ENCODE data around the gene ATF5.

ATF5 gene

DNA sequence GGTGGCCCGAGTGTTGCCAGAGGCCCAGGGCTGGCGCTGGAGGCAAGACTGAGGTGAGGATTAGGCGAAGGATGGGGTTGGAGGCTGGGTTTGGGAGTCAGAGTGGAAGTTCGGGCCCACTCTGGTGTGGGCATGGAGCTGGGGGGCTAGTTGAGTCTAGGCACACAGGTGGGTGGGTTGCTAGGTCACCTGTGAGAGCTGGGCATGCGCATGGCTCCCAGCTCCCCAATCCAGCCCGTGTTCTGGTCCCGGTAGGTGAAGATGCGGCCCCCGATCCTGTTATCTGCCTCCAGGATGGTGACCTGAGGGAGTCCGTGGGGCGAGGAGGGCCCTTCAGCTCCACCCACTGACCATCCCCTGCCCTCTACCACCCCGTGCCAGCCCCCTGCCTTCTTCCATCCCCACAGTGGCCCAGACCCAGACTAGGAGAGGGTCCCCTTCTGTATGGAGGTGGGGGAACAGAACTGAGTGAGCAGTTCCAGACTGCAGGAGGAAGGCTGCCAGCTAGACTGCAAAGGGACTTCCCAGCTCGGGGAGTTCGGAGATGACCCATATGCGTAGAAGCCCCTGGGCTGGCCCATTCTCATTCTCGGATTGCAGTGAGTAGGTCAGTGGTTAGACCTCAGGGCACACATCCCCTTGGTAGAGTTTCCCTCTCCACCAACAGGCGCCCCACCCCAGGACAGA, 34.0 kb upstream of the ATF5 start:
- no peak for DNase-seq (ENCODE audit: low spot score)

GRCh38 chr19:49895566-49896297, 33.3 kb upstream of the ATF5 start:
- DNase-seq (ENCODE audit: low spot score): peak; percentile 37

DNA sequence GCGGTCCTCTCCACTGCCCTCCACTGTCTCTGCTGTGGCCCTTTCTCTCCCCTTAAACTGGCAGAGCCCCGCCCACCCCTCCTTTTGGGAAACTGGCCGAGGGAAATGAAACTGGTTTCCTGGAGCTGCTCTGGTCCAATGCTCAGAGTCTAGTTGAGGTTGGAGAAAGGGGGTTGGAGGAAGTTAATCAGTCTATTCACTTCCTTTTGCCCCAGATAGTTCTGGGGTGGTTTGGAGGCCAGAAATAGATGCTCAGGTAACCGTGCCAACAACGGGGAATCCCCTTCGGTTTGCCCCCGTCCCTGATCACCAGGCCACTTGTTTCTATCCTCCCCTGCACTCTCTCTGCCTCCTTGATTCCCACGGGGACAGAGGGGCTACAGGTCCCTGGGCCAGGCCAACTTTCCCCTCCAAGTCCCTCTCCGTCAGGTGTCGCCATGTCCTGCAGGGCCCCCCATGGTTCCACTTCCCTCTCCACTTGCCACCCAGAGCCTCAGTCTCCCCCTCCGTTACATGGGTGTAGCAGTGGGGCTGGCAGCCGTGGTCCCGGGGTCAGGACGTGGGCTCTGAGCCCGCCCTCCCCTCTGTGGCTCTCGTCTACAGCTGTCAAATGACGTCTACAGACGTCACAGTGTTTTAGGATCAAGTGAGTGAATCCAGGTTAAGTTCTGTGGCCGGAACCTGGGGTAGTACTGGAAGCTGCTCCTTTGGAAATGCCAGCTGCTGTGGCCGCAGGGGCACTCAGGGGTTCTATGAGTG, 32.0 kb upstream of the ATF5 start, which contains the start of gene IL4I1:
Gene IL4I1 (minus strand): TSS at position 25 of the 759 bp plus-strand sequence. CDS start 727 bp downstream, outside the sequence.
- no peak for DNase-seq (ENCODE audit: low spot score)

- DNase-seq (ENCODE audit: low spot score): no peak
These were observed 24.9 kb upstream of the ATF5 start for GRCh38 chr19:49904136-49904535.

- no peak for DNase-seq (ENCODE audit: low spot score)
These were observed 22.0 kb upstream of the ATF5 start for GRCh38 chr19:49906879-49907564.

GRCh38 chr19:49907745-49908446, 21.1 kb upstream of the ATF5 start:
- no peak for DNase-seq (ENCODE audit: low spot score)

DNA sequence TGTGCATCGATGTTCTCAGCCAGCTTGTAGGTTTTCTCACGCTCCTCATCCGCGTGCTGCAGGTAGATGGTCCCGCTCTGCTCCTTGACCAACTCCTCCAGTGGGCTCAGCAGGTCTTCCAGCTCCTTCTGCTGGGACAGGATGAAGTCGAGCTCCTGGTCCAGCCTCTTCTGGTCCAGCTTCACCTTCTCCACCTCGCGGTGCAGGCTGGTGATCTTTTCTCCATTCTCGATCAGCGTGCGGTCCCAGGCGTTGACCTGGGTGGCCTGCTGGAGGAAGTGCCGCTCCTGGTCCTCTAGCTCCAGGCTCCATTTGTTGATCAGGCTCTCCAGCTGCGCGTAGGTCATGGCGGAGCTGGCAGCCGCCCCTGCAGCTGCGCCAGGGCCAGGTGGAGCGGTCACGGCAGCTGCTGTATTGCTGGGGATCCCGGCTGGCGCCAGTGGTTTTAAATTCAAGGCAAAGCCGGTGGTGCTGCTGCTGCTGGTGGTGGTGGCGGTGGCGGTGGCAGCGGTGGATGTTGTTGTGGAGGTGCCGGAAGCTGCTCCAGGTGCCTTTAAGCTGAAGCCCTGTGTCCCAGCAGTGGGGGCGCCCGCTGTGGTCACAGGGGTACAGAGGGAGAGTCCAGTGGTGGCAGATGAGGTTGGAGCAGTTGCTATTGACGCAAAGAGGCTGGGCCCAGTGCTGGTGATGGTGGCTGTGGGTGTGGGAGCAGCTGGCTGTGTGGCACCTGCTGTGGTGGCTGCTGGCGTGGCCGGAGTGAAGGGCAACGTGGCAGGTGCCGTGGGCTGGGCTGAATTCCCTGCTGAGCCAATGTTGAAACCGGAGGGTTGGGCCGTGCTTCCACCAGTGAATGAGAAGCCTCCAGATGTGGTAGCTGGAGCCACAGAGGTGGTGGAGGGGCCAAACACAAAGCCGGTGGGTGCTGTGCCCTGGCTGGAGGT, 20.3 kb upstream of the ATF5 start:
- DNase-seq (ENCODE audit: low spot score): no peak

DNA sequence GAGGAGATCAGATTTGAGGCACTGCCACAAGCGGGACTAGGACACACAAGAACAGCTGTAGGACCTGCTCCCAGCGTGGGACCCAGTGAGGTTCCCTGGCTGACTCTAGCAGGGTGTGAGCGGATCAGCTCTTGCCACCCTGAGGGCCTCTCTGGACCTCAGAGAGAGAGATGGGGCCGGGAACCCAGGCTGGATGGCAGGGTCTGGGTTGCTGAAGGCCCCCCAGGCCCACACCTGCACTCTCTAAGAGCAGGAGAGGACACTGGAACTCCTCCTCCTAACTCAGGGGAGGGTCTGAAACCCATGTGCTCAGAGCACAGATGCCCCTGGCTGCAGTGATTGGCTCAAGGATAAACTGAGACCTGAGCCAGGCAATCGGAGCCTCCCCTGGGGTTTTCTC, 18.8 kb upstream of the ATF5 start:
- DNase-seq (ENCODE audit: low spot score): no peak

DNA sequence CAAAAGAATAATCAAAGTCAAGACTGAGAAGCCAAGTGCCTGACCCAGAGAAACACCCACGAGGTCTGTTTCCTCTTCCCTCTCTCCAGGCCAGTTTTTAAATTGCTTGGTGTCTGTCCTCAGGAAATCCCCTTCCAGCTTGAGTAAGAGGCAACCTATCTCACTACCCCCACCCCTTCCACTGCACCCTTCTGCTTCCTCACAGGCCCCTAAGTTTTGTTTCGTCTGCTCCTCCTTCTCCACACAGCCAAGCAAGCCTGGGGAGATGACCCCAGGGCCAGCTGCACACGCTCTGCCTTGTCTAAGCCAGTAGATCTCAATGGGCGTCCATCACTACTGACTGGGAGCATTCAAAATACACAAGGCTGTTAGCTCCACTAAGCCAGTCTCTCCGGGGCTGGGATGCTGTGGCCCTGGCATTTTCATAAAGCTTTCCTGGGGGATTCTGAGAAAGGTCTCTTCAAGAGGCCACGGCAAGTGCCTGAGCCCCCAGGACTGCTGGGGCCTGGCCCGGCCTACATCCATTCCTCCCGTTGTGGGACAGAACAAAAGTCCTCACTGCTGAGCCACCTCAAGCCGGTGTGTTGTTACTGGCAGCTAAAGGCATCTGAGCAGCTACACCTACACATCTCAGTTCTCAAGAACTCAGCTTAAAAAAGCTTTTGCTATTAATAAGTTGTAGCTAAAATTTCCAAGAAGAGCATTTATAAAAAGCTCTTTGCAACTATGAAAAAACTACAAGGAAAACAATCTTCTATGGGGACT, 17.4 kb upstream of the ATF5 start:
- no peak for DNase-seq (ENCODE audit: low spot score)

DNA sequence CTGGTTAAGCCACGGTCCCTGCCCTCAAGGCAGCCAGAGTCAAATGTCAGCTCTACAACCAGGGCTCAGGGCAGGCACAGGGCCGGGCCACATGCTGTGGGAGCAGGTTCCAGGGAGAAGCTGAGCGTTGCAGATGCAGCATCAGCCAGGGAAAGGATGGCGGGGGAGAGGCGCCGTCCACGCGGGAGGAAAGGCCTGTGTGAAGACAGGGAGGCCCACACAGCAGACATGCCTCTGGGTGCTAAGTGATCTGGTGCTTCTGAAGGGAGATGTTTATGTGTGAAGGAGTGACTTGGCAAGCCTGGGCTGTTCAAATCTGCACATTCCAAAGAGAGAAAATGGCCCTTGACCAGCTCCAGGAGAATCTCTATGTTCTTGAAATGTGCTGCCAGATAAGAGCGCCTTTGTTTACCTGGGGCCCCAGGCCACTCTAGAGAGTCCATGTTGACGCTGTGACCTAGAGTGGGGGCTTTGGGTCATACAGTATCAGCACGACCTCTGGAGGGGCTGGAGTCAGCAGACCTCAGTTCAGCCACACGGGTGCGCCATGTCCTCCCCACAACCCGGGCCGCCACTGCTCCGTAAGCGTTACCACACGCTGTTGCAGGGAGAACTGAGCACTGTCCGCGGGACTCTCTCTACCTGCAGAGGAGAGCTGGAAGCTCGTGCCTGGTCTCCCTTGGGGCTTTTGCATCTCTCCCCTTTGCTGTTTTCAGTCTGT, 15.9 kb upstream of the ATF5 start:
- peak; percentile 38 for DNase-seq (ENCODE audit: low spot score)

- DNase-seq (ENCODE audit: low spot score): no peak
These were observed 15.3 kb upstream of the ATF5 start for GRCh38 chr19:49913720-49914119.

GRCh38 chr19:49915271-49915670, 13.7 kb upstream of the ATF5 start:
- DNase-seq (ENCODE audit: low spot score): no peak

DNA sequence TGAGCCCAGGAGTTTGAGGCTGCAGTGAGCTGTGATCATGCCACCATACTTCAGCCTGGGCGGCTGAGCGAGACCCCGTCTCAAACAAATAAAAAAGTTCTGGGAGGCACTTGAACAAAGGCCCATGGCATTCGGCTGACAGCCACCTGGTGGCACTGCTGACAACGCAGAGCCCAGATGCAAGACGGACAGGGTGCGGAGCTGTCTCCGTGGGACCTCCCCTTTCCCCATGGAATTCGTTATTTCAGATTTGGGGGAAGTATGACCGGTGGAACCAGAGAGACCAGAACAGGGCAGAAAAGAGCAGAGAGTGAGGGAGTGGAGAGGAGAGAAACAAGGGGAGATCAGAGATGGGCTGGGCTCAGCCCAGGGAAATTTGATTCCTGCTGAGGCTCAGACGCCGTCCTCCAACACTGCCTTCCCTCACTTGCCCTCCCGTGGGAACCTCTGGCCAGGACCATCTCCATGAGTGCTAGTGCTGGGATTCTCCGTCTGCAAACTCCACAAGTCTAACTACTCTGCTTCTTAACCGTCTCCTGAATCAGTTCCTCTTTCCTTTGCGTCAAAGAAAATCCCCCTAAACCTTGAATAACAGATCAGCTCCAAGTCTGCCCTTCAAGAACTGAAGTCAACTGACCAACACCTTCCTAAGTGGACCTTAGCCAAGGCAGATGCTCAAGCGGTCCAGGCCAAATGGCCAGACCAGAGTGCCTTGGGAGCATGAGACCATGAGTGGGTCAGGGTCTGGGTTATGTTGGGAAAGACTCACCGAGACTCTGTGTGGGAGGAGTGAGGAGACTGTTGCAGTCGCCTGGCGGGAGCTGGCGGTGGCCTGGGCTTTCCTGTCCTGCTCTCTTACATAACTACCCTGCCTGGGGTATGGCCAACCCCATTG, 11.9 kb upstream of the ATF5 start:
- DNase-seq (ENCODE audit: low spot score): peak; percentile 81

- no peak for DNase-seq (ENCODE audit: low spot score)
These were observed 10.9 kb upstream of the ATF5 start for GRCh38 chr19:49918089-49918488.

DNA sequence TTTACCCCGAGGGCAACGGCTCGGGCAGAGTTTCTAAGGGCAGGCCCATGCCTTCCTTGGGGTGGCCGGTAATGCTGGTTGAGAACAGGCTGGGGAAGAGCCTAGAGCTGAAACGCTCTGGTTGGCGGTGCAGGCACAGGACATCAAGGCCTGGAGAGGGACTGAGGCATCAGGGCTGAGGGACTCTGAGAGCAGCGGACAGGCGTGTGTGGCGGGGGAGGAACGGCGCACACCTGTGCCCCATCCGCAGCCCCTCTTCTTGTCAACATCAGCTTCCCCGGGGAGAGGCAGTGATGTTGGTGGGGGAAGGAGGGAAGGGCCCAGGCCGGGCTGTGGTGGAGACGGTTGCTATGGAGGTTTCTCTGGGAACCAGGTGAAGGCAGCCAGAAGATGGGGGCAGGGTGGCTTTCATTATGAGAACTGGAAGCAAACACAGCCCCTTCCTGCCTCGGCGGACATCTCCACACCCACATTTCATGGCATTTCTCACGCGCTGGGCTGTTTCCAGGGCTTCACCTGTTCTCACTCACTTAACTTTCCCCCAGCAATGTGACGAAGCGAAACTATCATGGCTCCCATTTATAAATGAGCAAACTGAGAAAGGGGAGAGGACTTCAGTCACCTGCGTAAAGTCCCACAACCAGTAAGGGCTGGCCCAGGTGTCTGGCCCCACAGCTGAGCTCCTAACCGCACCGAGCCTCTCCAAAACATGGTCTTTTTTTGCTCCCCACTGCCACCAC, 8.2 kb upstream of the ATF5 start:
- no peak for DNase-seq (ENCODE audit: low spot score)

- no peak for DNase-seq (ENCODE audit: low spot score)
These were observed 6.9 kb upstream of the ATF5 start for GRCh38 chr19:49921871-49922795.
